Lower lobe of right lung (tissue), 2 donors: ENCODE data around the gene STOML3. TPM values are rescaled to one million over a fixed set of nuclear protein-coding genes. Genes with fewer than 3 reads are reported as not detected.

Experiments
- ATAC-seq, 2 donors: fragments of 200-7000 bp; cut with Tn5 transposase; one replicate each; pipeline ENCODE4 v1.9.1; 2020 to 2022; ENCODE audit warnings: mild to moderate bottlenecking in 2 of 2, moderate library complexity in 2 of 2
- DNase-seq: peaks from one replicate; pipeline ENCODE4 v3.0.0-alpha.2; 2020
- H3K27ac ChIP-seq: fragments of 200-600 bp; one replicate; pipeline ENCODE4 v1.8.0; 2022
- H3K27me3 ChIP-seq: fragments of 200-600 bp; one replicate; pipeline ENCODE4 v1.8.0; 2022; ENCODE audit warnings: low read depth
- H3K36me3 ChIP-seq: fragments of 200-600 bp; one replicate; pipeline ENCODE4 v1.8.0; 2022; ENCODE audit warnings: mild to moderate bottlenecking
- H3K4me1 ChIP-seq: fragments of 200-600 bp; one replicate; pipeline ENCODE4 v1.8.0; 2022
- H3K4me3 ChIP-seq: fragments of 200-600 bp; one replicate; pipeline ENCODE4 v1.8.0; 2022; ENCODE audit warnings: mild to moderate bottlenecking
- H3K9me3 ChIP-seq: fragments of 200-600 bp; one replicate; pipeline ENCODE4 v1.8.0; 2022
- intact Hi-C: fragments of 100-400 bp; cut with DNase I; formaldehyde crosslinking; loops from one replicate; pipeline ENCODE4 v1.11.0; 2022
- total RNA-seq: library from RNA; stranded (reverse); fragmentation: NEBNext Ultra II Directional; extraction: Animal tissue kit (Norgen Biotek cat#: 25700); gene quantifications from one replicate; pipeline ENCODE4 v1.2.1, GENCODE V29; 2021
- TF ChIP-seq, protein P1 (sequence below): fragments of 200-600 bp; IDR thresholded peaks from one replicate; pipeline ENCODE4 v1.8.0; 2022; ENCODE audit warnings: antibody characterized with exemption, mild to moderate bottlenecking
- donor health status: DM: no; HTN: yes; CAD: no; lungs with severe emphysema.

Gene STOML3
- total RNA-seq, 1 donor from 2014 or later, result 2.7 TPM

DNA sequence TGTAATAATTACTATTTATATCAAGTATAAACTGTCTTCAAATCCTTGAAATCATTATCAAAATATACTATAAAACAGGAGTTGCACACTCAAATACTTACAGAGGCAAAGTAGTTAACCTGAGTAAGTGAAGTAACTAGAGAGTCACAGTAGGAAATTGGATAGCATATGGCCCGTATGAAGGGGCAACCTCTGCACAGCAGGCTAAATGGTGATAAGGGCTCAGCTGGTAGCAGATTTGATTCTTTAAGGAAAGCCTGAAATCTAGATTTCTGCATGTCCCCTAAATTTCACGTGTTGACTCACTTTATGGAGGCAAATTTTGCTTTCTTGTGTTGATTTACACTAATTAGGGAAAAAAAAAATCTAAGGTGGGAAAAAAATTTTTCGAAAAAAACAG, 46.4 kb downstream of the STOML3 start:
- TF ChIP-seq, protein P1, sequence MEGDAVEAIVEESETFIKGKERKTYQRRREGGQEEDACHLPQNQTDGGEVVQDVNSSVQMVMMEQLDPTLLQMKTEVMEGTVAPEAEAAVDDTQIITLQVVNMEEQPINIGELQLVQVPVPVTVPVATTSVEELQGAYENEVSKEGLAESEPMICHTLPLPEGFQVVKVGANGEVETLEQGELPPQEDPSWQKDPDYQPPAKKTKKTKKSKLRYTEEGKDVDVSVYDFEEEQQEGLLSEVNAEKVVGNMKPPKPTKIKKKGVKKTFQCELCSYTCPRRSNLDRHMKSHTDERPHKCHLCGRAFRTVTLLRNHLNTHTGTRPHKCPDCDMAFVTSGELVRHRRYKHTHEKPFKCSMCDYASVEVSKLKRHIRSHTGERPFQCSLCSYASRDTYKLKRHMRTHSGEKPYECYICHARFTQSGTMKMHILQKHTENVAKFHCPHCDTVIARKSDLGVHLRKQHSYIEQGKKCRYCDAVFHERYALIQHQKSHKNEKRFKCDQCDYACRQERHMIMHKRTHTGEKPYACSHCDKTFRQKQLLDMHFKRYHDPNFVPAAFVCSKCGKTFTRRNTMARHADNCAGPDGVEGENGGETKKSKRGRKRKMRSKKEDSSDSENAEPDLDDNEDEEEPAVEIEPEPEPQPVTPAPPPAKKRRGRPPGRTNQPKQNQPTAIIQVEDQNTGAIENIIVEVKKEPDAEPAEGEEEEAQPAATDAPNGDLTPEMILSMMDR, result no peak
- ATAC-seq, result no peak
- Histone ChIP-seq H3K9me3 (no peaks in the 10 kb centered on the region), H3K27ac (no peak overlapping the region), H3K27me3 (no peaks in the 10 kb centered on the region), H3K4me1 (no peaks in the 10 kb centered on the region), H3K36me3 (no peaks in the 10 kb centered on the region), H3K4me3 (no peak overlapping the region)
- intact Hi-C loops, result no loop called here
- DNase-seq, result no peak

DNA sequence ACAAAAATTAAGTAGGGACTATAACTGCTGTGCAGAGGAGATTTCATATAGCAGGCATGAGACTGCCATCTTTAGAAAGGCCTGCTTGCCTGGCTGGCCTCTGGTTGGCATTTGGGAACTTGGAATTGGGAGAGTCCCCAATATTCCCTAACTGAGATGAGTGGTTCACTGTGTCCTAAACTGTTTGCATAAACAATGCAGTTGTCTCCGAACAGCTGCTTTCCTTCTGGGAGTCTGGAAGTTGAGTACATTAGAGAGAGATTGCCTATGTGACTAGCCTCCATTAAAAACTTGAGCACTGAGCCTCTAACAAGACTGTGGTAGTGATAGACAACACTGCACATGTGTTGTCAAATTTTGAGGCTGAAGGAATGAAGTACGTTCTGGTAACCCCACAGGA, 47.4 kb downstream of the STOML3 start:
- H3K27ac ChIP-seq, result no peak overlapping the region
- no peaks in the 10 kb centered on the region for H3K36me3 ChIP-seq
- DNase-seq, result no peak
- no peak overlapping the region for H3K4me3 ChIP-seq
- no peak for ATAC-seq
- intact Hi-C loops, result no loop called here
- no peaks in the 10 kb centered on the region for H3K9me3 ChIP-seq
- no peaks in the 10 kb centered on the region for H3K27me3 ChIP-seq
- TF ChIP-seq, protein P1, result no peak
- no peaks in the 10 kb centered on the region for H3K4me1 ChIP-seq

- Histone ChIP-seq H3K27me3 (no peaks in the 10 kb centered on the region), H3K4me1 (no peaks in the 10 kb centered on the region), H3K27ac (no peak overlapping the region), H3K36me3 (no peaks in the 10 kb centered on the region), H3K4me3 (no peak overlapping the region), H3K9me3 (no peaks in the 10 kb centered on the region)
- DNase-seq, result no peak
- intact Hi-C loops, result no loop called here
- TF ChIP-seq, protein P1, result no peak
- no peak for ATAC-seq
Measured at GRCh38 chr13:38941353-38941945, 49.2 kb downstream of the STOML3 start.

- Histone ChIP-seq H3K36me3 (no peaks in the 10 kb centered on the region), H3K4me1 (no peaks in the 10 kb centered on the region), H3K4me3 (no peak overlapping the region), H3K9me3 (no peaks in the 10 kb centered on the region), H3K27ac (no peak overlapping the region), H3K27me3 (no peaks in the 10 kb centered on the region)
- ATAC-seq (no peak), DNase-seq (no peak)
- TF ChIP-seq, protein P1, result no peak
- intact Hi-C loops, result no loop called here
Measured at GRCh38 chr13:38933786-38934185, 56.8 kb downstream of the STOML3 start.

DNA sequence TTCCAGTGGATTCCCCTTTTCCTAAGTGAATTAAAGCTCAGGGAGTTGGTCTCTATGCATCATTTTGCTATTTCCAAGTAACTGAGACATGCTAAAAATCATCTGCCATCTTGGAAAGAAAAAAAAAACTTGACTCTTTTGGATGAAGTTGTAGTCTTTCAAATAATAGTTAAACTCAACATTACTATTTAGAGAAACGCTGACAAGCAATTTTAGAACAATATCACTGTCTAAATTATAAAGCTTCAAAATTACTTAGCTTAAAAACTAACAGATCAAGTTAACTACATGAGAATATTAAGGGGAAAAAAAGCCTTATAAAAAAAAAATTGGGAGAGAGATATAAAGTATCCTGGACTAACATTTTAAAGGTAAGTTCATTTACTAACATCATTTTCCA, 68.5 kb downstream of the STOML3 start:
- intact Hi-C loops, result no loop called here
- DNase-seq (no peak), ATAC-seq (no peak)
- Histone ChIP-seq H3K4me1 (no peaks in the 10 kb centered on the region), H3K4me3 (no peak overlapping the region), H3K27ac (no peak overlapping the region), H3K27me3 (no peaks in the 10 kb centered on the region), H3K9me3 (no peaks in the 10 kb centered on the region), H3K36me3 (no peaks in the 10 kb centered on the region)
- TF ChIP-seq, protein P1, result no peak

GRCh38 chr13:38921081-38921480, 69.5 kb downstream of the STOML3 start:
- DNase-seq (no peak), ATAC-seq (no peak)
- Histone ChIP-seq H3K9me3 (no peaks in the 10 kb centered on the region), H3K4me1 (no peaks in the 10 kb centered on the region), H3K4me3 (no peak overlapping the region), H3K27ac (no peak overlapping the region), H3K27me3 (peaks cover 3% of the 10 kb centered on the region), H3K36me3 (no peaks in the 10 kb centered on the region)
- intact Hi-C loops, result no loop called here
- TF ChIP-seq, protein P1, result no peak
